B cell (primary cell): ENCODE results near the gene EIF2S1. TPM values are rescaled to one million over a fixed set of nuclear protein-coding genes. Genes with fewer than 3 reads are reported as not detected.

Experiments
- ATAC-seq: fragments of 200-7000 bp; cut with Tn5 transposase; one replicate; pipeline ENCODE4 v1.10.0; 2021; ENCODE audit warnings: low read depth, mild to moderate bottlenecking, moderate number of reproducible peaks, moderate library complexity
- CTCF ChIA-PET: fragments of 350-600 bp; sonication (Branson Sonifier 250); formaldehyde crosslinking; loops from one replicate; lab custom pipeline; 2021; ENCODE audit warnings: antibody characterized with exemption, inconsistent platforms; lab: Charles Lee
- POLR2A ChIA-PET: fragments of 350-600 bp; sonication (Branson Sonifier 250); formaldehyde crosslinking; loops from one replicate; lab custom pipeline; 2021; ENCODE audit warnings: antibody characterized with exemption; lab: Charles Lee
- DNase-seq: peaks from one replicate; pipeline ENCODE4 v3.0.0; 2013
- H2AFZ ChIP-seq: 2 replicates; pipeline ENCODE4 v1.6.1; 2012; ENCODE audit warnings: mild to moderate bottlenecking, low read depth, low read length; ENCODE audit not compliant: insufficient read depth, poor library complexity, severe bottlenecking
- H3K27ac ChIP-seq, 2 donors: 1 replicate in 1 of 2; 2 replicates in 1 of 2; pipeline ENCODE4 v1.5.1; 2012 to 2013; ENCODE audit warnings: low read length in 2 of 2, mild to moderate bottlenecking in 2 of 2, moderate library complexity in 1 of 2
- H3K27me3 ChIP-seq, 4 experiments: fragments of 200-600 bp in 1 of 4; sonication (generic) in 1 of 4; replicated peaks in 1 of 4; 1 replicate in 2 of 4; 2 replicates in 2 of 4; pipeline versions ENCODE4 v1.6.1 to v1.7.0; 2013 to 2016; ENCODE audit warnings: low read length in 3 of 4, mild to moderate bottlenecking in 2 of 4, mixed read lengths in 1 of 4, moderate library complexity in 1 of 4; ENCODE audit not compliant: insufficient read depth in 4 of 4, control insufficient read depth in 3 of 4; ENCODE audit errors: control extremely low read depth in 1 of 4
- H3K36me3 ChIP-seq, 2 experiments: replicated peaks in 1 of 2; 1 replicate in 1 of 2; 2 replicates in 1 of 2; pipeline versions ENCODE4 v1.6.1 to v1.7.1; 2013; ENCODE audit warnings: low read length in 1 of 2; ENCODE audit not compliant: insufficient read depth in 2 of 2, control insufficient read depth in 1 of 2; ENCODE audit errors: control extremely low read depth in 1 of 2, extremely low read depth in 1 of 2
- H3K4me1 ChIP-seq, 2 donors: fragments of 200-600 bp in 1 of 2; sonication (generic) in 1 of 2; 1 replicate in 1 of 2; 2 replicates in 1 of 2; pipeline versions ENCODE4 v1.5.1 to v1.6.1; 2013 to 2017; ENCODE audit warnings: low read length in 2 of 2; ENCODE audit not compliant: control insufficient read depth in 2 of 2, insufficient read depth in 2 of 2
- H3K4me2 ChIP-seq: replicated peaks from 2 replicates; pipeline ENCODE3; 2012; ENCODE audit warnings: mild to moderate bottlenecking, low read depth, low read length; ENCODE audit not compliant: poor library complexity, severe bottlenecking
- H3K4me3 ChIP-seq, 5 experiments: fragments of 200-600 bp in 1 of 5; sonication (generic) in 1 of 5; 1 replicate in 3 of 5; 2 replicates in 2 of 5; pipeline versions ENCODE4 v1.5.1 to v1.7.0; 2011 to 2016; ENCODE audit warnings: low read length in 4 of 5, mild to moderate bottlenecking in 4 of 5, low read depth in 2 of 5, control low read depth in 1 of 5, moderate library complexity in 1 of 5; ENCODE audit not compliant: insufficient read depth in 1 of 5; ENCODE audit errors: control extremely low read depth in 1 of 5, extremely low read depth in 1 of 5
- H3K79me2 ChIP-seq: fragments of 200-600 bp; sonication (generic); one replicate; pipeline ENCODE4 v1.6.0; 2016; ENCODE audit warnings: low read length; ENCODE audit not compliant: control insufficient read depth, insufficient read depth
- H3K9ac ChIP-seq: fragments of 200-600 bp; sonication (generic); 2 replicates; pipeline ENCODE4 v1.6.1; 2017; ENCODE audit warnings: mild to moderate bottlenecking, low read length, moderate library complexity
- H3K9me3 ChIP-seq, 3 donors: one replicate each; pipeline versions ENCODE4 v1.6.1 to v1.7.1; 2013; ENCODE audit warnings: low read length in 2 of 3; ENCODE audit not compliant: control insufficient read depth in 2 of 3, insufficient read depth in 1 of 3; ENCODE audit errors: control extremely low read depth in 1 of 3
- H4K20me1 ChIP-seq: 2 replicates; pipeline ENCODE4 v1.6.0; 2012; ENCODE audit warnings: mild to moderate bottlenecking, low read length; ENCODE audit not compliant: insufficient read depth, control insufficient read depth, poor library complexity, severe bottlenecking
- H3K27ac Mint-ChIP-seq: one replicate; pipeline ENCODE4 v1.8.0; 2021; ENCODE audit warnings: mixed read lengths
- H3K27me3 Mint-ChIP-seq: one replicate; pipeline ENCODE4 v1.8.0; 2021; ENCODE audit warnings: mixed read lengths
- H3K4me1 Mint-ChIP-seq: one replicate; pipeline ENCODE4 v1.8.0; 2021; ENCODE audit warnings: mixed read lengths
- H3K4me3 Mint-ChIP-seq: one replicate; pipeline ENCODE4 v1.8.0; 2021; ENCODE audit warnings: mixed read lengths
- H3K9me3 Mint-ChIP-seq: one replicate; pipeline ENCODE4 v1.8.0; 2022; ENCODE audit warnings: mixed read lengths; ENCODE audit not compliant: insufficient read depth
- EZH2 ChIP-seq: IDR thresholded peaks from 2 replicates; pipeline ENCODE4 v1.6.1; 2012; ENCODE audit warnings: borderline replicate concordance, low read depth, mild to moderate bottlenecking, moderate library complexity, low read length; ENCODE audit not compliant: insufficient read depth, poor library complexity, severe bottlenecking
- WGBS: methylation state at CpG from one replicate; pipeline ENCODE4 v1.1.5; 2013; ENCODE audit warnings: missing lambda C conversion rate; ENCODE audit not compliant: insufficient coverage; 5-methylcytosine and 5-hydroxymethylcytosine counted together
- intact Hi-C: fragments of 100-400 bp; cut with micrococcal nuclease; formaldehyde crosslinking; loops from one replicate; pipeline ENCODE4 v1.10.0; 2022
- polyA plus RNA-seq: library from polyadenylated mRNA; depleted of rRNA; stranded (reverse); fragments of >200 nt; gene quantifications from 2 replicates; pipeline ENCODE4 v1.2.3, GENCODE V29; 2012
- total RNA-seq, 2 donors: library from RNA; stranded (reverse); fragments of 120-200 nt in 1 of 2; gene quantifications; 1 replicate in 1 of 2; 2 replicates in 1 of 2; pipeline versions ENCODE4 v1.2.3 to v1.2.4, GENCODE V29; 2013 to 2022
- TF ChIP-seq, protein P1 (sequence below): fragments of 200-600 bp; IDR thresholded peaks from one replicate; pipeline ENCODE4 v1.8.0; 2022; ENCODE audit warnings: antibody characterized with exemption, mild to moderate bottlenecking

Gene EIF2S1
- total and polyA plus RNA-seq, 2 donors (not counting 1 experiment from before 2014, with no cell fraction given), result 10.4 to 39.9 TPM

DNA sequence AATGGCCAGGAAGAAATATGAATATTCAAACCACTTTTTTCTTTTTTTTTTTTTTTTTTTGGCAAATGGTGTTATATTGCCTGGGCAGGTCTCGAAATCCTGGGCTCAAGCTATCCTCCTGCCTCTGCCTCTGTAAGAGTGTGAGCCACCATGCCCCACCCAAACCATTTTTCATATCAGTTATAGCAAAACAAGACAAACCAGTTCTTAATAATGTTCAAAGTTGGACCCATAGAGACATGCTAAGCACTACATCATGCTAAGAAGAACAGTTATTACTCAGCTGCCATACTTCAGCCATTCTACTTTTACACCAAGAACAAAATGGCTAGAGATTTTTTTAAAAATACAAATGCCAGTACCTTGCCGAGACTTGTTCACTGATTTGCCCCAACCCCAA lies 25.5 kb downstream of the EIF2S1 start:
- DNase-seq (no peak), ATAC-seq (no peak)
- Mint-ChIP-seq H3K4me1 (no peaks in the 10 kb centered on the region), H3K9me3 (no peaks in the 10 kb centered on the region), H3K27ac (no peak overlapping the region), H3K27me3 (no peaks in the 10 kb centered on the region), H3K4me3 (no peak overlapping the region)
- Histone ChIP-seq H3K27ac (no peak overlapping the region), H3K4me3 (no peak overlapping the region), H3K4me2 (no peak overlapping the region), H4K20me1 (no peaks in the 10 kb centered on the region), H2AFZ (no peak overlapping the region), H3K4me1 (no peaks in the 10 kb centered on the region), H3K27me3 (no peaks in the 10 kb centered on the region), H3K9ac (no peak overlapping the region), H3K9me3 (no peaks in the 10 kb centered on the region), H3K36me3 (peaks cover 0 to 44% of the 10 kb centered on the region in 2 experiments), H3K79me2 (no peaks in the 10 kb centered on the region)
- 100% methylated on average over 1 of the region's 2 CpGs for WGBS
- CTCF ChIA-PET, result interaction anchor here (0.6 to 0.7 kb wide), 3 partner anchors 21 to 106 kb away, joined by 3 to 4 read pairs (median 3); no protein-coding TSS in a partner anchor
- intact Hi-C loops, result no loop called here
- TF ChIP-seq, protein P1, sequence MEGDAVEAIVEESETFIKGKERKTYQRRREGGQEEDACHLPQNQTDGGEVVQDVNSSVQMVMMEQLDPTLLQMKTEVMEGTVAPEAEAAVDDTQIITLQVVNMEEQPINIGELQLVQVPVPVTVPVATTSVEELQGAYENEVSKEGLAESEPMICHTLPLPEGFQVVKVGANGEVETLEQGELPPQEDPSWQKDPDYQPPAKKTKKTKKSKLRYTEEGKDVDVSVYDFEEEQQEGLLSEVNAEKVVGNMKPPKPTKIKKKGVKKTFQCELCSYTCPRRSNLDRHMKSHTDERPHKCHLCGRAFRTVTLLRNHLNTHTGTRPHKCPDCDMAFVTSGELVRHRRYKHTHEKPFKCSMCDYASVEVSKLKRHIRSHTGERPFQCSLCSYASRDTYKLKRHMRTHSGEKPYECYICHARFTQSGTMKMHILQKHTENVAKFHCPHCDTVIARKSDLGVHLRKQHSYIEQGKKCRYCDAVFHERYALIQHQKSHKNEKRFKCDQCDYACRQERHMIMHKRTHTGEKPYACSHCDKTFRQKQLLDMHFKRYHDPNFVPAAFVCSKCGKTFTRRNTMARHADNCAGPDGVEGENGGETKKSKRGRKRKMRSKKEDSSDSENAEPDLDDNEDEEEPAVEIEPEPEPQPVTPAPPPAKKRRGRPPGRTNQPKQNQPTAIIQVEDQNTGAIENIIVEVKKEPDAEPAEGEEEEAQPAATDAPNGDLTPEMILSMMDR, result no peak
- TF ChIP-seq EZH2, result no peak
- POLR2A ChIA-PET, result no interaction called here

GRCh38 chr14:67387195-67387594 lies 27.1 kb downstream of the EIF2S1 start:
- no peaks in the 10 kb centered on the region for H3K27me3 ChIP-seq
- DNase-seq (no peak), ATAC-seq (no peak)
- POLR2A ChIA-PET, result no interaction called here
- no peaks in the 10 kb centered on the region for H3K9me3 ChIP-seq
- no peak overlapping the region for H3K9ac ChIP-seq
- no peak overlapping the region for H3K4me2 ChIP-seq
- no peak overlapping the region for H3K27ac ChIP-seq
- no peaks in the 10 kb centered on the region for H4K20me1 ChIP-seq
- H3K4me3 ChIP-seq, result no peak overlapping the region
- Mint-ChIP-seq H3K4me1 (no peaks in the 10 kb centered on the region), H3K27ac (no peak overlapping the region), H3K9me3 (no peaks in the 10 kb centered on the region), H3K27me3 (no peaks in the 10 kb centered on the region), H3K4me3 (no peak overlapping the region)
- TF ChIP-seq, protein P1, result no peak
- no peak for TF ChIP-seq EZH2
- no peaks in the 10 kb centered on the region for H3K4me1 ChIP-seq
- no CpG with 5 or more reads among the region's 2 CpGs for WGBS
- no peak overlapping the region for H2AFZ ChIP-seq
- intact Hi-C loops, result no loop called here
- CTCF ChIA-PET, result no interaction called here
- no peaks in the 10 kb centered on the region for H3K79me2 ChIP-seq
- H3K36me3 ChIP-seq, result peaks cover 0 to 30% of the 10 kb centered on the region in 2 experiments
